CMK (cell line): Measurements from ENCODE around the gene SHISA9.

Experiments used
- DNase-seq: peaks from one replicate; pipeline ENCODE4 v3.0.0-alpha.2; 2010; ENCODE audit warnings: low read depth

SHISA9 gene

GRCh38 chr16:13270602-13271001 is 369.2 kb downstream of the SHISA9 start:
- DNase-seq, result no peak

DNA sequence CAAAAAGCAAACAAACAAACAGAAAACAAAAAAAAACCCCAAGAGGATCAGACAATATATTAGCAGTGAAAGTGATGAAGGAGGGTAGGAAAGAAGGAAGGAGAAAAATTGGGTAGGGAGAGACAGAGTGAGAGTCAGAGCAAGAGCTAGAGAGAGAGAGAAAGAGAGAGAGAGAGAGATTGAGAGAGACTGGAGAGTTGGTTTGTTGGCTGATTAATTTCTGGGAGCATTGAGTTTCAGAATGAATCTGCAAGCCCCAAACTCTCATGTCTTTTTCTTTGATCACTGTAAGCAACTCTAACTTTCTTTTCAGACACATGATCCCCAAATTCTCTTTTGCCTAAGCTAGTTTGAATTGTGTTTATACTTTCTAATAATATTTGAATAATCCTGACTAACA is 388.1 kb downstream of the SHISA9 start:
- DNase-seq, result no peak
